Left renal pelvis (tissue), 4 donors: ENCODE data around the gene LATS2. TPM values are rescaled to one million over a fixed set of nuclear protein-coding genes. Genes with fewer than 3 reads are reported as not detected.
"Not testable (repeated sequence)": the region's sequence is repeated elsewhere in the genome, so short reads cannot be mapped to it uniquely, and the experiment has no call there.

Experiments
- DNase-seq, 4 donors: peaks; one replicate each; pipeline ENCODE4 v3.0.0-alpha.2; 2013; ENCODE audit warnings: low read depth in 4 of 4, low spot score in 3 of 4
- polyA plus RNA-seq, 4 donors: library from polyadenylated mRNA; unstranded; fragments of 120-200 nt; gene quantifications; one replicate each; pipeline ENCODE4 v1.2.1, GENCODE V29; 2013; ENCODE audit not compliant: insufficient read length in 4 of 4

The LATS2 gene
- polyA plus RNA-seq, 4 donors, result 23.9 to 36.0 (median 27.1) TPM

GRCh38 chr13:21075379-21076249 is 14.2 kb upstream of the LATS2 start:
- DNase-seq, result no peak

DNA sequence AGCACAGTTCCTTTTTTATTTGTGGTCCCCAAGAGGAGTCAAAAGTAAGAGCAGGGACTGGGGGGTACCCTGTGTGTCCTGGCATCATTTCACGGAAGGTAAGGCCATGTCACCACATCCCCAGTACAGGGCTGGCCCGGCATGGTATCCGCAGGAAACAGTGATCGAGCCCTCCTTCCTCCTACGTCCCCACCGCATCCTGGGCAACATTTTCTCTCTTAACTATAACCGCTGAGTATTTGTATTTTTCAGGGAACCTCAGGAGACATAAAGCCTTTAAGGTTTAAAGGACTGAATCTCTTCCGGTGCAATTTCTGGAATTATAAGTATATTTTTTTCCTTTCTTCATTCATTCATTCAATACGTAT is 13.6 kb upstream of the LATS2 start:
- no peak for DNase-seq

DNA sequence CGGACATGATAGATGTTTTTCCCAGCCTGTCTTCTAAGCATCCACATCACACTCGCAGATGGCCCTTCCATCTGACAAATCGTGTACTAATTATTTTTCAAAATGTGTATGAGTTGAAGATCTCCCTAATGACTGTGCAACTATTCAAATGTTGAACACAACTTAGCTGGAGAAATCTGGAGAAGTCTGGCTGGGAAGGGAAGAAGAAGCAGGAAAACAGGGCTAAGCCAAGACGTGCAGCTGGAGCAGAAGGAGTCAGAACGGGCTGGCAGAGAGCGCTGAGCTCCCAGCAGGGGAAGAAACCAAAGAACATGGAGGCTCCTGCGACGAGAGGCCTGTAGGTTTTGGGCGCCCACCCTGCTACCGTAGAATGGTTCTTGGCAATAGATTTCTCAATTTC is 13.2 kb upstream of the LATS2 start:
- no peak for DNase-seq

DNA sequence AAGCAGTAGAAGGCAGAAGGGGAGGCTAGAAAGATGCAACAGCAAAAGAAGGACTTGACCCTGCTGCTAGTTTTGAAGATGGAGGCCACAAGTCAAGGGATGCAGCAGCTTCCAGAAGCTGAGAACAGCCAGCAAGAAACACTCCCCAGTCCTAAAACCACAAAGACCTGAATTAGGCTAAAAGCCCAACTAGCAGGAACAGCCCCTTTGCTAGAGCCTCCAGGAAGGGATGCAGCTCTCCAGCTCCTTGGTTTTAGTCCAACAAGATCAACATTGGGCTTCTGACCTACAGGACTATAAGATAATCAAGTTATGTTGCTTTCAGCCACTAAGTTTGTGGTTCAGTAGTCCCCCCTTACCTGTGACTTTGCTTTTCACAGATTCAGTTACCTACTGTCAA is 10.5 kb upstream of the LATS2 start:
- no peak for DNase-seq

- no peak for DNase-seq
These were observed 9.6 kb upstream of the LATS2 start for GRCh38 chr13:21071015-21071414.

- no peak for DNase-seq
These were observed 8.2 kb upstream of the LATS2 start for GRCh38 chr13:21069561-21070004.

GRCh38 chr13:21067848-21068247 is 6.5 kb upstream of the LATS2 start:
- no peak for DNase-seq

- DNase-seq, result no peak
These were observed 5.6 kb upstream of the LATS2 start for GRCh38 chr13:21066946-21067345.

DNA sequence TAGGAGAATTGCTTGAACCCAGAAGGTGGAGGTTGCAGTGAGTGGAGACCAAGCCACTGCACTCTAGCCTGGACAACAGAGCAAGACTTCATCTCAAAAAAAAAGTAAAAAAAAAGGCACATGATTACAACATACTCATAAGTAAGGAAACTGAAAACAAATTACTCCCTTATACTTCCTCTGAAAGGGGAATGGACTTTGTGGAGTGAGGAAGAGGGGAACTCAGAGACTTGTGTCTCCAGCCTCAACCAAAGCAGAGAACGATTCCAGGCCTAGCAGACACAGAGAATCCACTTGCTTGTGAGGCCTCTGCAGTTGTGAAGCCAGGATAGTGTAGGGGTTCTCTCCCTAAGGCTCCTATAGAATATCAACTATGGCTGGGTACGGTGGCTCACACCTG is 4.3 kb upstream of the LATS2 start:
- DNase-seq, result no peak

- no peak for DNase-seq
These were observed 1.6 kb upstream of the LATS2 start for GRCh38 chr13:21063031-21063430.

DNA sequence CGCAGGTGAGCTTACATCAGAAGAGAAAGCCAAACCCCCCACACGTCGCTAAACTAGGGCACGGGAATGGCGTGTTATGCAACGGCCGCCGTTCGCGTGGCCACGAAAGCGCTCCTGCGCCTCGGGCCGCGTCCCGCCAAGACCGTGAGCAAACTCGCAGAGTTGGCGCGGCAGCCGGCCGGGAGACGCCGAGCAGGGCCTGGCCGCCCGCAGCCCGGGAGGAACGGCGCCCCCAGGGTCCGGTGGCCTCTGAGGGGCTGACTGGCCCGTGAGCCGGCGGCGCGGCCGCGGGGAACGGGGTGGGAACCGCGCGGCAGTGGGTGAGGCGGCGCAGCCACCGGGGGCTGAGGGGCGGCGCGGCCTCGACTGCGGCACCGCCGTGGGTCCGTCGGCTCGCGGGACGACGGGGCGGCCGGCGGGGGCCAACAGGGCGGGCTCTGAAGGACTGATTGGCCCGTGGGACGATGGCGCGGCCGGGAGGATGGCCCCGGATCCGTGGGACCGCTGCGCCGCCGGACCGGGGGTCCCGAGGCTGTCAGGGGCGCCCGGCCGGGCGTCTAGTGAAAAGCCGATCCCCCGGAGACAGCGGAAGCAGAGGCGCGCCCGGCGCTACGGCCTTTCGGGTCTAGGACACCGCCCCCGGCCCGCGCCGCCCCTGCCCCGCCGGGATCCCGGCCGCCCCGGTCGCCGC is 903 bp downstream of the LATS2 start:
- DNase-seq, result no peak

GRCh38 chr13:21059641-21060337 is 1.6 kb downstream of the LATS2 start:
- DNase-seq, result no peak

GRCh38 chr13:21058361-21058760 is 3.0 kb downstream of the LATS2 start:
- DNase-seq, result no peak

DNA sequence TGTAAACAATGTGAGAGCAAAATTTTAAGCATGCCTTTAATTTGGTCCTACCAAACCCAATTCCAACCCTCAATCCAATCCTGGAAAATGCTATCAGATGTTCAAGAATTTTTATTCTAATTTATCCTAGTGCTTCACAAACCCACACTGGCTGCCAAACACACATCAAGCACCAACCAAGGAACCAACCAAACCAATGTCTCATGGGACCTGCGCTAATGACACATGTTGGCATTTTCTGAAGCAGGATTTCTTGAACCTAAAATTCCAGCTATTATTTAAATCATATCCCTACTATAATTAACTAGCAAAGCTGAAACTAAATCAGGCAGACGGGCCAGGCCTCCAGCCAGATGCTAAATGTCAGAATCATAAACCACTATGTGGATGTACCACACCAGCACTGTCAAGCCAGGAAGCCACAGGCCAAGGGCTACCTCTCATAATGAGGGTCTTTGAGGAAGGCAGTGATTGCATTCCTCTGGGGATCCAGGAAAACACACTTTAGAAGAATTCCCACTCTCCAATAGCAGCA is 5.8 kb downstream of the LATS2 start:
- no peak for DNase-seq

DNA sequence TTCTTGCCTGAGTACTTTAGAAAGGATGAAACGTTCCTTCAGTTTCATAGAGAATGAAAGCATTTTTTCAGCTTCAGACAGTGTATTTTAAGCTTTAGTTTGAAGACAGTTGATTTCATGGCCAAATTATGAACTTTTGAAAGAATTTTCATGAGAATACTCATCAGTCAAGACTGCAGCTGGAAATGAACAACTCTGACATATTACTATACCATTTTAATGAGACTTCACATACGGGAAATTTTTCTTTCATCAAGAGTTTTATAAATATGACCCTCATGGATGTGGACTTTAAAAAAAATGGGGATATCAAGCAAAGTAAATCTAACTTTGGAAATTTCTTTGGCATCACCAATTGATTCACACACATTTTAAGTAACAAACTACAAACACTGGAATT is 6.4 kb downstream of the LATS2 start:
- no peak for DNase-seq

DNA sequence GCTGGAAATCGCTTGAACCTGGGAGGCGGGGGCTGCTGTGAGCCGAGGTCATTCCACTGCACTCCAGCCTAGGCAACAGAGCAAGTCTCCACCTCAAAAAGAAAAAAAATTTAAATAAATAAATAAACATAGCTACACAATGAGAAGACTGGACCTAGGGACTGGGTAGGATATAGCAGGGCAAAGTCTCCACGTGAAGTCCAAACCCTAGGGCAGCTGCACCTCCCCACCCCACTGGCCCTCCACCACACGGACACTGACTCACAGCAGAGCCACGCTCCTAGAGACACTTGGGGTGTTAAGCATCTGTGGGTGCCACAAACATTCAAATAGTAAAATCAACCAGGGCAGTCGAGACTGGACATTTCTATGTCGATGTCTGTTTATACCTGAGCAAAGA is 7.1 kb downstream of the LATS2 start:
- no peak for DNase-seq

DNA sequence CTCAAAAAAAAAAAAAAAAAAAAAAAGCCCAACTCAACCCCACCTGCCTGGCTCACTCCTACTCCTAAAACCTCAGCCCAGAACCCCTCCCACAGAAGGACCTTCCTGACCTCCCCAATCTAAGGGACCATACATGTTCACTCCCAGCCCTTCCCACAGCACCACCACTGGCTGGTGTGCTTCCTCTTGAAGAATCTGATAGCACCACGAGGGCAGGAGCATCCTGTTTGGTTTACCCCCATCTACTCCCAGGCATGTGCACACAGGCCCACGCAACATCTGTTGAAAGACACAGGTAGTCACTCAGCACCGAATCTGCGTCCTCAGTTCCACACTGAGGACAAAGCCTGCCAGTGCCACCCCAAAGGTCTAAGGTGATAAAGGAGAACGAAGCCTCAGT is 8.2 kb downstream of the LATS2 start:
- DNase-seq, result no peak

GRCh38 chr13:21051675-21052074 is 9.7 kb downstream of the LATS2 start:
- no peak for DNase-seq

- DNase-seq, result no peak
These were observed 10.8 kb downstream of the LATS2 start for GRCh38 chr13:21050288-21051197.

GRCh38 chr13:21049731-21050130 is 11.7 kb downstream of the LATS2 start:
- not testable (repeated sequence) for DNase-seq
